Endothelial cell of umbilical vein (primary cell): ENCODE results near the gene SCAP. TPM values are rescaled to one million over a fixed set of nuclear protein-coding genes. Genes with fewer than 3 reads are reported as not detected.

ENCODE experiments used
- BruUV-seq: library from RNA; stranded (reverse); fragments of 400-500 nt; replicated peaks from 2 replicates; lab custom pipeline; 2021; lab: Mats Ljungman, UMichigan
- CTCF ChIA-PET: fragments of 300-600, 350-600 bp; sonication (Branson Sonifier 250); formaldehyde crosslinking; loops from one replicate; lab custom pipeline; 2021; ENCODE audit warnings: antibody characterized with exemption, inconsistent platforms; lab: Charles Lee
- POLR2A ChIA-PET: fragments of 300-600, 350-600 bp; sonication (Branson Sonifier 250); formaldehyde crosslinking; loops from one replicate; lab custom pipeline; 2021; ENCODE audit warnings: antibody characterized with exemption, inconsistent platforms; lab: Charles Lee
- DNase-seq: peaks from one replicate; pipeline ENCODE4 v3.0.0-alpha.2; 2011; ENCODE audit warnings: low read depth, low spot score
- FAIRE-seq: peaks from 2 replicates; lab custom pipeline; 2011; peaks lifted over from hg19 to GRCh38; lab: Jason Lieb, UNC
- H2AFZ ChIP-seq: 2 replicates; pipeline ENCODE4 v1.6.0; 2012; ENCODE audit warnings: low read depth, low read length, control low read depth, inconsistent platforms
- H3K27ac ChIP-seq: 2 replicates; pipeline ENCODE4 v1.5.1; 2011; ENCODE audit warnings: low read depth, mild to moderate bottlenecking, control low read depth, low read length, moderate library complexity; ENCODE audit not compliant: insufficient read depth
- H3K27me3 ChIP-seq, 2 experiments: 2 replicates each; pipeline versions ENCODE4 v1.6.0 to v1.6.1; 2011; ENCODE audit warnings: low read length in 2 of 2, mixed read lengths in 1 of 2; ENCODE audit not compliant: control insufficient read depth in 2 of 2, insufficient read depth in 2 of 2
- H3K36me3 ChIP-seq, 2 experiments: 2 replicates in 1 of 2; 3 replicates in 1 of 2; pipeline ENCODE4 v1.5.1; 2011; ENCODE audit warnings: low read length in 2 of 2, mild to moderate bottlenecking in 1 of 2, moderate library complexity in 1 of 2; ENCODE audit not compliant: control insufficient read depth in 2 of 2, insufficient read depth in 2 of 2; ENCODE audit errors: extremely low read depth in 1 of 2
- H3K4me1 ChIP-seq: 3 replicates; pipeline ENCODE4 v1.5.1; 2011; ENCODE audit warnings: mild to moderate bottlenecking, low read length; ENCODE audit not compliant: control insufficient read depth, insufficient read depth; ENCODE audit errors: extremely low read depth
- H3K4me2 ChIP-seq: 2 replicates; pipeline ENCODE4 v1.6.1; 2011; ENCODE audit warnings: low read length, control low read depth, mixed read lengths; ENCODE audit not compliant: insufficient read depth
- H3K4me3 ChIP-seq, 3 experiments: fragments of 200-600 bp in 1 of 3; sonication (generic), shearing (Covaris generic) in 1 of 3; replicated peaks in 1 of 3; 2 replicates each; pipeline ENCODE4 v1.5.1; 2011 to 2016; ENCODE audit warnings: control low read depth in 3 of 3, low read length in 3 of 3, mild to moderate bottlenecking in 2 of 3, inconsistent platforms in 1 of 3, low read depth in 1 of 3, moderate library complexity in 1 of 3; ENCODE audit not compliant: insufficient read depth in 1 of 3
- H3K79me2 ChIP-seq: 2 replicates; pipeline ENCODE4 v1.6.0; 2012; ENCODE audit warnings: low read length, inconsistent platforms; ENCODE audit not compliant: control insufficient read depth, insufficient read depth
- H3K9ac ChIP-seq: replicated peaks from 2 replicates; pipeline ENCODE3; 2011; ENCODE audit warnings: low read length, control low read depth; ENCODE audit not compliant: insufficient read depth; ENCODE audit errors: extremely low read depth
- H3K9me1 ChIP-seq: replicated peaks from 3 replicates; pipeline ENCODE4 v1.6.0; 2011; ENCODE audit warnings: mild to moderate bottlenecking, low read length; ENCODE audit not compliant: control insufficient read depth, insufficient read depth; ENCODE audit errors: extremely low read depth
- H3K9me3 ChIP-seq: replicated peaks from 2 replicates; pipeline ENCODE4 v1.5.1; 2012; ENCODE audit warnings: low read length, inconsistent platforms; ENCODE audit not compliant: control insufficient read depth, insufficient read depth
- H4K20me1 ChIP-seq: replicated peaks from 2 replicates; pipeline ENCODE3; 2011; ENCODE audit warnings: mild to moderate bottlenecking, low read length; ENCODE audit not compliant: control insufficient read depth, insufficient read depth; ENCODE audit errors: extremely low read depth
- CTCF ChIP-seq, 2 donors: IDR thresholded peaks; 1 replicate in 1 of 2; 2 replicates in 1 of 2; pipeline ENCODE4 v1.5.1; 2011; ENCODE audit warnings: low read length in 2 of 2, mild to moderate bottlenecking in 2 of 2, moderate library complexity in 2 of 2, control low read depth in 1 of 2, inconsistent platforms in 1 of 2, low read depth in 1 of 2; ENCODE audit not compliant: insufficient read depth in 1 of 2; ENCODE audit errors: extremely low read depth in 1 of 2
- EZH2 ChIP-seq: IDR thresholded peaks from 2 replicates; pipeline ENCODE4 v1.6.1; 2012; ENCODE audit warnings: borderline replicate concordance, low read depth, mild to moderate bottlenecking, moderate library complexity, low read length, inconsistent platforms; ENCODE audit not compliant: severe bottlenecking
- FOS ChIP-seq: IDR thresholded peaks from 2 replicates; pipeline ENCODE4 v1.6.1; 2011; ENCODE audit warnings: mild to moderate bottlenecking, low read length, moderate library complexity, borderline replicate concordance; ENCODE audit not compliant: insufficient read depth
- GATA2 ChIP-seq: IDR thresholded peaks from 2 replicates; pipeline ENCODE4 v1.7.0; 2011; ENCODE audit warnings: low read depth, mild to moderate bottlenecking, moderate library complexity, mixed read lengths, low read length; ENCODE audit not compliant: insufficient read length, insufficient read depth
- JUN ChIP-seq: IDR thresholded peaks from 2 replicates; pipeline ENCODE4 v1.6.1; 2011; ENCODE audit warnings: borderline replicate concordance, low read depth; ENCODE audit not compliant: insufficient read length, insufficient read depth
- MAX ChIP-seq: IDR thresholded peaks from 2 replicates; pipeline ENCODE4 v1.6.1; 2011; ENCODE audit not compliant: insufficient read depth, insufficient read length
- MYC ChIP-seq: IDR thresholded peaks from one replicate; pipeline ENCODE4 v1.6.1; 2011; ENCODE audit warnings: mild to moderate bottlenecking, low read depth, low read length
- POLR2A ChIP-seq: IDR thresholded peaks from 2 replicates; pipeline ENCODE4 v1.6.1; 2012; ENCODE audit warnings: low read depth, mild to moderate bottlenecking, control low read depth, low read length
- POLR2AphosphoS5 ChIP-seq: IDR thresholded peaks from 2 replicates; pipeline ENCODE4 v1.6.1; 2012; ENCODE audit warnings: low read depth, mild to moderate bottlenecking, control low read depth, low read length, moderate library complexity; ENCODE audit not compliant: insufficient read depth
- dilution Hi-C: fragments of 300-500 bp; cut with MboI; formaldehyde crosslinking; loops from one replicate; pipeline ENCODE4 v1.15.0; 2019; ENCODE audit warnings: low sequenced_read_pairs; ENCODE audit not compliant: extremely low pct_ligation_motif_present
- intact Hi-C: fragments of 100-400 bp; cut with micrococcal nuclease; formaldehyde crosslinking; loops from one replicate; pipeline ENCODE4 v1.10.0; 2022
- polyA plus RNA-seq, 4 experiments: library from polyadenylated mRNA; depleted of rRNA in 3 of 4; stranded (reverse) in 3 of 4; unstranded in 1 of 4; fragments of >200 nt; gene quantifications; 2 replicates each; pipeline versions ENCODE4 v1.2.1 to v1.2.3, GENCODE V29; 2011 to 2012; ENCODE audit warnings: missing spikeins in 1 of 4
- total RNA-seq: library from RNA; stranded (reverse); gene quantifications from 2 replicates; pipeline ENCODE4 v1.2.3, GENCODE V29; 2021

The SCAP gene
- total and polyA plus RNA-seq, 2 donors (not counting 3 experiments of a cell fraction or from before 2014, with no cell fraction given), result 34.7 to 59.0 TPM

- Histone ChIP-seq H3K36me3 (no peaks in the 10 kb centered on the region), H3K9ac (peak overlapping the region; percentile 92), H3K9me1 (no peaks in the 10 kb centered on the region), H3K4me2 (peak overlapping the region; percentile 72), H4K20me1 (no peaks in the 10 kb centered on the region), H3K4me3 (peak overlapping the region; percentile 12 to 81 (median 67)), H3K27ac (peak overlapping the region; percentile 79), H3K27me3 (no peaks in the 10 kb centered on the region), H2AFZ (peak overlapping the region; percentile 10), H3K9me3 (no peaks in the 10 kb centered on the region), H3K79me2 (peaks cover 37% of the 10 kb centered on the region), H3K4me1 (peaks cover 13% of the 10 kb centered on the region)
- DNase-seq (no peak), FAIRE-seq (peak; percentile 26)
- intact Hi-C loops, result loop anchor here (1.0 to 5.0 kb wide), 4 partner anchors 41 to 401 kb away; partner anchors contain the start of genes KIF9, KLHL18, NBEAL2 and SETD2
- TF ChIP-seq EZH2, result no peak
- TF ChIP-seq CTCF (IDR thresholded peaks at IDR 0.05; ENCODE audit: extremely low read depth in 1 of 2, insufficient read depth in 1 of 2, low read depth in 1 of 2, low read length in 2 of 2), result peak in 1 of 2 donors; percentile 15
- POLR2A ChIA-PET, result interaction anchor here (0.9 to 1.9 kb wide), 5 partner anchors 10 to 62 kb away, joined by 3 to 5 read pairs (median 3); no protein-coding TSS in a partner anchor
- dilution Hi-C loops, result no loop called here
- no TSS peak for BruUV-seq
- CTCF ChIA-PET, result interaction anchor here (0.7 to 1.1 kb wide), 6 partner anchors 9 to 216 kb away, joined by 3 to 5 read pairs (median 4); partner anchors contain the start of gene SETD2
These were observed 95.6 kb downstream of the SCAP start for GRCh38 chr3:47380026-47380600.

- no peaks in the 10 kb centered on the region for H3K36me3 ChIP-seq
- no peak for FAIRE-seq
- no TSS peak for BruUV-seq
These were observed 96.3 kb downstream of the SCAP start for GRCh38 chr3:47379411-47379899.

More at GRCh38 chr3:47379411-47379899, 96.3 kb downstream of the SCAP start:
- Histone ChIP-seq H3K27ac (peak overlapping the region; percentile 79), H3K79me2 (peaks cover 32% of the 10 kb centered on the region), H3K4me3 (peak overlapping the region in 2 of 3 experiments; percentile 67 to 81), H3K9ac (peak overlapping the region; percentile 92), H4K20me1 (no peaks in the 10 kb centered on the region), H3K9me3 (no peaks in the 10 kb centered on the region), H2AFZ (no peak overlapping the region), H3K4me2 (peak overlapping the region; percentile 72), H3K4me1 (peaks cover 13% of the 10 kb centered on the region), H3K27me3 (no peaks in the 10 kb centered on the region), H3K9me1 (no peaks in the 10 kb centered on the region)
- DNase-seq, result no peak
- TF ChIP-seq GATA2, result no peak
- no peak for TF ChIP-seq FOS
- TF ChIP-seq JUN, result no peak
- TF ChIP-seq EZH2, result no peak
- no peak for TF ChIP-seq MYC
- TF ChIP-seq POLR2AphosphoS5, result peak; percentile 9
- TF ChIP-seq POLR2A, result peak; percentile 38
- no peak for TF ChIP-seq CTCF (IDR thresholded peaks at IDR 0.05; ENCODE audit: extremely low read depth in 1 of 2, insufficient read depth in 1 of 2, low read depth in 1 of 2, low read length in 2 of 2)
- no peak for TF ChIP-seq MAX
- ChIA-PET CTCF (no interaction called here), POLR2A (interaction anchor here (1.9 kb wide), 1 partner anchor 42 kb away, joined by 4 read pairs; no protein-coding TSS in a partner anchor)
- intact Hi-C loops (loop anchor here (10.0 kb wide), 2 partner anchors 365 to 675 kb away; partner anchors contain the start of gene TMIE), dilution Hi-C loops (no loop called here)
